ENCODE data around the gene MGMT.

MGMT gene

DNA sequence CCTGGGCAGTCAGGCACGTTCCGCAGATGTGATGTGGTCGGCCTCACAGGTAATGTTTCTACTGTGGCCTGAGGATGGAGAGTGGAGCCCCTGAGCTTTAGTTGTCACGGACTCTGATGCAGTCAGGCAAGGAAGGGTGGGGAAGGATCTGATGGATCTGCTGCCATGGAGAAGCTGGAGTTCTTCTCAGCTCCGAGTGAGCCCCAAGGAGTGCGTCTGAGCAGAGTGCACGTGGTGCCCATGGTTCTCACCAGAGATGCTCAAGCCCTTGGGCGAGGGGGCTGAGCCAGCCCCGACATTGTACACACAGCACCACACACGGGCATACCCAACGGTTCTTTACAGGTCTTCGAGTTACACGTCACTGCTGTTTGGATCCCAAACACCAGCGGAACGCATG lies 304.5 kb downstream of the MGMT start:
- DNase-seq (ENCODE audit: low read depth, low spot score) = no peak
- H3K4me3 ChIP-seq (ENCODE audit: low read depth, low read length) = no peak overlapping the region
- TF ChIP-seq, protein P1, sequence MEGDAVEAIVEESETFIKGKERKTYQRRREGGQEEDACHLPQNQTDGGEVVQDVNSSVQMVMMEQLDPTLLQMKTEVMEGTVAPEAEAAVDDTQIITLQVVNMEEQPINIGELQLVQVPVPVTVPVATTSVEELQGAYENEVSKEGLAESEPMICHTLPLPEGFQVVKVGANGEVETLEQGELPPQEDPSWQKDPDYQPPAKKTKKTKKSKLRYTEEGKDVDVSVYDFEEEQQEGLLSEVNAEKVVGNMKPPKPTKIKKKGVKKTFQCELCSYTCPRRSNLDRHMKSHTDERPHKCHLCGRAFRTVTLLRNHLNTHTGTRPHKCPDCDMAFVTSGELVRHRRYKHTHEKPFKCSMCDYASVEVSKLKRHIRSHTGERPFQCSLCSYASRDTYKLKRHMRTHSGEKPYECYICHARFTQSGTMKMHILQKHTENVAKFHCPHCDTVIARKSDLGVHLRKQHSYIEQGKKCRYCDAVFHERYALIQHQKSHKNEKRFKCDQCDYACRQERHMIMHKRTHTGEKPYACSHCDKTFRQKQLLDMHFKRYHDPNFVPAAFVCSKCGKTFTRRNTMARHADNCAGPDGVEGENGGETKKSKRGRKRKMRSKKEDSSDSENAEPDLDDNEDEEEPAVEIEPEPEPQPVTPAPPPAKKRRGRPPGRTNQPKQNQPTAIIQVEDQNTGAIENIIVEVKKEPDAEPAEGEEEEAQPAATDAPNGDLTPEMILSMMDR (IDR thresholded peaks at IDR 0.05; ENCODE audit: low read depth, low read length) = no peak
- in situ Hi-C loops (cut with HindIII; ENCODE audit: low sequenced_read_pairs) = no loop called here

DNA sequence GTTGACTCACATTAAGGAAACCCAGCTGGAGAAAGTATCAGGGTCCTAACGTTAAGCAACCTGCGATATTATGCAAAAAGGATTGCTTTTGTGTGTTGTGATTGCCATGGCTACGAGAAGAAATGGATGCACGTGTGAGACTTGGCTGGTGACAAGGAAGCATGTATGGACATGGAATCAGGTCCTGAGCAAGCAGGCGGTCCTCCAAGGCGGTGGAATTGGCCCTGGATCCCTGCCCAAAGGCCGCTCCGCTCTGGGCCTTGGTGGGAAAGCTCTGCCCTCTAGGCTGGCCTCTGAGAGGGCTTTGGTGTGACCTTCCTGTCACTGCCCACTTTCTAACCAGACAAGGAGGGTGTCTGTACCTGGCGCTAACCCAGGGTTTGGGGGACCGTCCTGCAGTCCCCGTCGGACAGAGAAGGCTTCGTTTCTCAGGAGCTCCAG lies 305.0 kb downstream of the MGMT start:
- DNase-seq (ENCODE audit: low read depth, low spot score) = no peak
- no peak overlapping the region for H3K4me3 ChIP-seq (ENCODE audit: low read depth, low read length)
- in situ Hi-C loops (cut with HindIII; ENCODE audit: low sequenced_read_pairs) = no loop called here
- TF ChIP-seq, protein P1 (IDR thresholded peaks at IDR 0.05; ENCODE audit: low read depth, low read length) = no peak

DNA sequence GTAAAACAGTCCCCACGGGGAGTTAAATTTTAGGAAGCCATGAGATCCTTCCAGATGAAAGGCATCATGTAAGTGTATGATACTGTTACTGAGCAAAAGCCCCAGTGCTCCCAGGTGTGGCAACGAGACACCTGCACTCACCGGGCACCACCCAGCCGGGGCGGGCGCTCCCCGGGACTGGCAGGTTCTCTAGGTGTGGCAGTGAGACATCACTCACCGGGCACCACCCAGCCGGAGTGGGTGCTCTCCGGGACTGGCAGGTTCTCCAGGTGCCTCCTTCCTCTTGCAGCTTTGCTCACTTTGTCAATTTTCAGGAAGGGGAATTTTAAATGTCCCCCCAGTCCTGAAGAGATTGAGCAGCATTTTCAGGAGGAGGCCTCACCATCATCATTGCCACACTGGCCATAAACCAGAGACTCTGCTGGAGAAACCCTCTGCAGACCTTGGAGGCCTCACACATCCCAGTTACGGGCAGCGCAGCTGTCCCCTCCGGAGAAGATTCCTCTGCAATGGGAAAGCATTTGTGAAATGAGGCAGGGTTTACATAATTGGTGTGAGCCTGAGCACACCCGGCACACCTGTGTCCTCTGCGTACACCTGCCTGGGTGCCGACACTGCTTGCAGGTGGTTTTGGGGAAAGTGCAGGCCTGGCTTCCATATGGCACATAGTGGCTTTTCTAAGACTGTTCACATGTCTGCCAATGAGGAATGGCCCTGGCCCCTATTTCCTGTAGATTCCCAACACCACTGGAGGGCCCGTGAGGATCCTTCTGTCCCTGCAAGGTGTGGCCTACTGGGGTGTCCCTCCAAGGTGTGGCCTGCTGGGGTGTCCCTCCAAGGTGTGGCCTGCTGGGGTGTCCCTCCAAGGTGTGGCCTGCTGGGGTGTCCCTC lies 305.7 kb downstream of the MGMT start:
- TF ChIP-seq, protein P1 (IDR thresholded peaks at IDR 0.05; ENCODE audit: low read depth, low read length) = no peak
- no peak for DNase-seq (ENCODE audit: low read depth, low spot score)
- in situ Hi-C loops (cut with HindIII; ENCODE audit: low sequenced_read_pairs) = no loop called here

DNA sequence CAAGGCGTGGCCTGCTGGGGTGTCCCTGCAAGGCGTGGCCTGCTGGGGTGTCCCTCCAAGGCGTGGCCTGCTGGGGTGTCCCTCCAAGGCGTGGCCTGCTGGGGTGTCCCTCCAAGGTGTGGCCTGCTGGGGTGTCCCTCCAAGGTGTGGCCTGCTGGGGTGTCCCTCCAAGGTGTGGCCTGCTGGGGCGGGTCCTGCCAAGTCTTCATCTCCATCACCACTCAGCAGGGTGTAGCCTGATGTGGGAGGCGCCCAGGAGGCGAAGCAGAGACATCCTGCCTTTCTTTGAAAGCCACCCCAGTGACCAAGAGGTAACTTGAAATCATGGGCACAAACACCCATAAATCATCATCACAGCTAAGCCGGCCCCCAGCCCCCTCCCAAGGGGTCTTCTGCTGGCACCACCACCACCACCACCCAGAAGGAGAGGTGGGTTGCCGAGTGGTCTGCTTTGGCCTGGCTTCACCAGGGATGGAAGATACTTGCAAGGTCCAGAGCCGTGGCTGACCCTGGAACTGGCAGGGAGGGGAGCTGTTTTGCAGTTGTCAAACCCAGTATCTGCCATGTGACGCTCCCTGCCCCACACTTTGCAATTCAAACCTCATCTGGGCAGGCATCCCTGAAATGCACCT lies 306.4 kb downstream of the MGMT start:
- no peak for DNase-seq (ENCODE audit: low read depth, low spot score)
- TF ChIP-seq, protein P1 (IDR thresholded peaks at IDR 0.05; ENCODE audit: low read depth, low read length) = no peak
- in situ Hi-C loops (cut with HindIII; ENCODE audit: low sequenced_read_pairs) = no loop called here
- no peak overlapping the region for H3K4me3 ChIP-seq (ENCODE audit: low read depth, low read length)

More for the DNA sequence above, 305.7 kb downstream of the MGMT start:
- H3K4me3 ChIP-seq (ENCODE audit: low read depth, low read length) = no peak overlapping the region

DNA sequence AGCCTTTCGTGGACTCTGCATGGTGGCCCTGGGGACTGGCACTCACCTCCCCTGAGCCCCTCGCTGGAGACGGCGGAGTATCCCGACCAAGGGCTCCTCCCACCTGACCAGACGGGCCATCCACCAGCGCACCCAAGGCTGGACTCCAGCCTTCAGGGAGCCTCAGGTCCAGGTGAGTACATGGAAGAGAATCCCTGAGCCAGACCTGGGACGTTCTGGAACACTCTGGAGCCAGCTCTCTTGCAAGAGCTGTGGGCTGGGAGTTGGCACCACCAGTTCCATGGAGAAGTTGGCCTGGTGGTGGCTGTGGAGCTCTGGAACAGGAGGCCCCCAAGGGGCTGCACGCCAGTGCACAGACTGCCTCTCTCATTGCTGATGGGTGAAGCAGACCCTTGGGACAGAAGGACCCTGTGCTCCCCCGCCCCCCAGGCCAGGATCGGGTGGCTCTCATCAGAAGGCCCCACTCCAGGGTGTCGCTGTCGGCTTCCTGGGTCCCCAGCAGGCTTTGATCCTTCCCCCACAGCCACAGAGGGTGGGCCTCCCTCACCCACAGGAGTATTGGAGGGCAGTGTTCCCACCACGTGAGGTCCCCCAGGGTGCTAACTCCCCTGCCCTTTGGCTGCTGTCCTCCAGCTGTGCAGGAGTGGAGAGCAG lies 307.2 kb downstream of the MGMT start:
- TF ChIP-seq, protein P1 (IDR thresholded peaks at IDR 0.05; ENCODE audit: low read depth, low read length) = no peak
- no peak for DNase-seq (ENCODE audit: low read depth, low spot score)
- in situ Hi-C loops (cut with HindIII; ENCODE audit: low sequenced_read_pairs) = no loop called here

DNA sequence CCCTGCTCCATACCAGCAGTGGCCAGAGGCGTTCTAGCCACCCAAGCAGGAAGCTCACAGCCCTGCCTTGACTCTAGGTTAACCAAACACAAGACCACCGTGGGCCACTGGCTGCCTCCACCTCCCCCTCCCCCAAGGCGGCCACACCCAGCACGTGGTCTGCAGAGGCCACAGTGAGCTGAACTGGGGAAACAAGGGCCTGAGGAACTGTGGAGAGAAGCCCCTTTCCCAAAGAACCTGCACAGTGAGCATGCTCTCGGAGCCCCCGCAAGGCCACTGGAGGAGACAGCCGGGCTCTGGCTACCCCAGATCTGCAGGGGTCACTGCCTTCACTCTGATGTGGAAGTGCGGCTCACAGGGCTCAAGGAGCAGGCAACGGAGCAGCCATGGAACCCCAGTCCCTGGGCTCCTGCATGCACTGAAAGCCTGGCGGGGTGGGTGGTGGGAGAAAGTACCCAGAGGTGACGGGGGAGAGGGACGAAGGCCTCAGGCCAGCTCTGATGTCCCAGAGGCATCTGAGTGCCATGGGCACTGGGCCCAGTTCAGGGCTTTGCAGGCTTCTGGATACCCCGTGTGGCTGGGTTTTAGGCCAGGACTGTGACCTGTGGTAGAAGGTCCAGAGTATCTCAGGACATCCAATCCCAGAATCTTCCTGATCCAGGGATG lies 307.8 kb downstream of the MGMT start:
- no peak overlapping the region for H3K4me3 ChIP-seq (ENCODE audit: low read depth, low read length)
- TF ChIP-seq, protein P1 (IDR thresholded peaks at IDR 0.05; ENCODE audit: low read depth, low read length) = no peak
- no peak for DNase-seq (ENCODE audit: low read depth, low spot score)
- in situ Hi-C loops (cut with HindIII; ENCODE audit: low sequenced_read_pairs) = no loop called here

More for the DNA sequence above, 307.2 kb downstream of the MGMT start:
- H3K4me3 ChIP-seq (ENCODE audit: low read depth, low read length) = no peak overlapping the region

All from astrocyte of the spinal cord (primary cell).